ENCODE data around the gene IDNK. TPM values are rescaled to one million over a fixed set of nuclear protein-coding genes. Genes with fewer than 3 reads are reported as not detected.
A peak's percentile ranks its signal among the peaks of the same experiment; 100 is the strongest.

IDNK gene
- 1 to 10 TPM; 3.6 to 4.8 TPM for total RNA-seq

- Mint-ChIP-seq H3K9me3 (no peaks in the 10 kb centered on the region), H3K27ac (peak within 1 kb of the TSS; percentile 94), H3K4me3 (peak within 1 kb of the TSS; percentile 82), H3K36me3 (ENCODE audit: low read depth) (peaks cover 4% of the 10 kb centered on the region), H3K4me1 (ENCODE audit: low read depth) (peaks cover 23% of the 10 kb centered on the region), H3K27me3 (no peaks in the 10 kb centered on the region)
- TF ChIP-seq CTCF (IDR thresholded peaks at IDR 0.05) = no peak
- ChIA-PET CTCF (interaction anchor here (0.8 to 2.6 kb wide), 6 partner anchors 14 to 85 kb away, joined by 3 to 12 read pairs (median 3); partner anchors contain the start of gene UBQLN1), POLR2A (interaction anchor here (0.6 to 2.0 kb wide), 12 partner anchors 8 to 1784 kb away, joined by 3 to 20 read pairs (median 4); partner anchors contain the start of genes KIF27 and UBQLN1)
- ATAC-seq (peak; percentile 87), DNase-seq (peak; percentile 64)
- intact Hi-C loops (cut with micrococcal nuclease) = loop anchor here (5.0 kb wide), 2 partner anchors 84 to 294 kb away; partner anchors contain the start of gene UBQLN1
Observed at GRCh38 chr9:83622939-83623678, at the start of gene IDNK. TSS of gene IDNK (plus strand) at chr9:83623143. CDS start at chr9:83623172, 29 bp downstream.

- POLR2A ChIA-PET = no interaction called here
- DNase-seq = no peak
- no peaks in the 10 kb centered on the region for H3K4me1 Mint-ChIP-seq (ENCODE audit: low read depth)
- H3K36me3 Mint-ChIP-seq (ENCODE audit: low read depth) = peaks cover 6% of the 10 kb centered on the region
- no peaks in the 10 kb centered on the region for H3K27me3 Mint-ChIP-seq
- peaks cover 4% of the 10 kb centered on the region for H3K9me3 Mint-ChIP-seq
- no peak for ATAC-seq
- no peak overlapping the region for H3K4me3 Mint-ChIP-seq
- TF ChIP-seq CTCF (IDR thresholded peaks at IDR 0.05) = no peak
- intact Hi-C loops (cut with micrococcal nuclease) = no loop called here
- CTCF ChIA-PET = interaction anchor here (1.3 kb wide), 1 partner anchor 337 kb away, joined by 4 read pairs; no protein-coding TSS in a partner anchor
- no peak overlapping the region for H3K27ac Mint-ChIP-seq
Observed at GRCh38 chr9:83574482-83574881, 48.5 kb upstream of the IDNK start.

- peaks cover 4% of the 10 kb centered on the region for H3K9me3 Mint-ChIP-seq
- H3K27ac Mint-ChIP-seq = no peak overlapping the region
- ATAC-seq (no peak), DNase-seq (no peak)
- H3K4me3 Mint-ChIP-seq = no peak overlapping the region
- ChIA-PET POLR2A (no interaction called here), CTCF (no interaction called here)
- no peaks in the 10 kb centered on the region for H3K27me3 Mint-ChIP-seq
- peaks cover 15% of the 10 kb centered on the region for H3K36me3 Mint-ChIP-seq (ENCODE audit: low read depth)
- no peak for TF ChIP-seq CTCF (IDR thresholded peaks at IDR 0.05)
- H3K4me1 Mint-ChIP-seq (ENCODE audit: low read depth) = no peaks in the 10 kb centered on the region
- intact Hi-C loops (cut with micrococcal nuclease) = no loop called here
Observed at GRCh38 chr9:83582029-83582428, 40.9 kb upstream of the IDNK start.

GRCh38 chr9:83583151-83584014 is 39.6 kb upstream of the IDNK start:
- DNase-seq = peak; percentile 48
- no peak for ATAC-seq
- H3K4me1 Mint-ChIP-seq (ENCODE audit: low read depth) = no peaks in the 10 kb centered on the region
- ChIA-PET POLR2A (no interaction called here), CTCF (interaction anchor here (0.7 to 1.2 kb wide), 2 partner anchors 20 to 112 kb away, joined by 4 to 5 read pairs; no protein-coding TSS in a partner anchor)
- no peak overlapping the region for H3K27ac Mint-ChIP-seq
- H3K36me3 Mint-ChIP-seq (ENCODE audit: low read depth) = peaks cover 14% of the 10 kb centered on the region
- H3K9me3 Mint-ChIP-seq = peaks cover 4% of the 10 kb centered on the region
- peak; percentile 34 for TF ChIP-seq CTCF (IDR thresholded peaks at IDR 0.05)
- intact Hi-C loops (cut with micrococcal nuclease) = no loop called here
- H3K4me3 Mint-ChIP-seq = no peak overlapping the region
- no peaks in the 10 kb centered on the region for H3K27me3 Mint-ChIP-seq
